ENCODE results near the gene SPINT2. TPM values are rescaled to one million over a fixed set of nuclear protein-coding genes. Genes with fewer than 3 reads are reported as not detected.

The SPINT2 gene
- polyA plus RNA-seq, 3 donors: 4.4 to 155 (median 22.1) TPM

DNA sequence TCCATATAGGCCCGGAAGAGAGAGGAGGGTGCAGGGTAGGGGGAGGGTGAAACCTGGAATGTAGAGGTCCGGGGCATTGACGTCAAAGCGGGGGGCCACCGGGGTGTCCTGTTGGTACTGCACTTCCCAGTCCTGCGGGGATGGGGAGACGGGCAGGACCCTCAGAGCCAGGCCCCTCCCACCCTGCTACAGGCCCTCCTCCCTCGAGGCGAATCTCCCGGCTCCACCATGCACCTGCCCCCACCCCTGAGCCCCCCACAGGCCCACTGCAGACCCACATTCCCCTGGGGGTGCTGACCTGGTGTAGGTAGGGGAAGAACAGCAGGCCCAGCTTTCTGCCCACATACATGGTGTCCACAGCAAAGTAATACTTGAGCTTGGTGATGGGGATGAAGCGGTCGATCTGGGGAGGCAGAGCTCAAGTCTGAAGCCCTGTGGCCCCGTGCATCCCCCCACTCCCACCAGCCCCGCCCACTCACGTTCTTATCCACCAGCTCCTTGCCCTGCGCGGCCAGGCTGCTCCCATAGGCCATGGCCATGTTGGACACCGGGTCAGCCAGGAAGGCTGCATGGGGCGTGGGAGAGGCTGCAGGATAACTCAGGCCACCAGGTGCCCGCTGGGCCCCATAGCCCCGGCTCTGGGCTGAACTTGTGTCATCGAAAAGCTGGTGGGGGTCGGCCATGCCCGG, 44.7 kb downstream of the SPINT2 start:
- no peak overlapping the region for H3K27ac ChIP-seq (ENCODE audit: low read depth, low read length)
- WGBS, 3 donors: 87 to 93% (median 92%) methylated on average over 24 of the region's 24 CpGs

DNA sequence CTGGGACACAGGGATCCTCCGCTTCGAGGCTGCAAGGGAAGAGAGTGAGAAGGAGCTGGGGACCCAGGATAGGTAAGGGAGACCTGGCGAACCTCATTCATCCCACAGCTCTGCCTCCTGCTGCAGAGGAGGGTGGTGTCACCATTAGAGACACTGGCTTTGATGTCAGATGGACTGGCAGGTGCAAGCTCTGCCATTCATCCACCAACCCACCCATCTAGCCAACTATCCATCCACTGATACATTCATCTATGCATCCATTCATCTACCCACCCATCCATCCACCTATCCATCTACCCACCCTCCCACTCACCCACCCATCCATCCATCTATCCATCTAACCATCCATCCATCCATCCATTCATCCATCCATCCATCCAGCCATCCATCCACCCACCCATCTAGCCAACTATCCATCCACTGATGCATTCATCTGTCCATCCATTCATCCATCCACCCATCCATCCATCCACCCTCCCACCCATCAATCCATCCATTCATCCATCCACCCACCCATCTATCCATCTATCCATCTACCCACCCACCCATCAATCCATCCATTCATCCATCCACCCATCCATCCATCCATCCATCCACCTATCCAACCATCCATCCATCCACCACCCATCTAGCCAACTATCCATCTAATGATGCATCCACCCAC, 45.4 kb downstream of the SPINT2 start:
- H3K27ac ChIP-seq (ENCODE audit: low read depth, low read length): no peak overlapping the region
- WGBS, 3 donors: 96 to 98% (median 97%) methylated on average over 3 of the region's 3 CpGs

GRCh38 chr19:38310279-38310670, 45.9 kb downstream of the SPINT2 start:
- WGBS, 3 donors: 93 to 94% (median 94%) methylated on average over 2 of the region's 2 CpGs
- H3K27ac ChIP-seq (ENCODE audit: low read depth, low read length): no peak overlapping the region

GRCh38 chr19:38310986-38311385, 46.6 kb downstream of the SPINT2 start:
- no peak overlapping the region for H3K27ac ChIP-seq (ENCODE audit: low read depth, low read length)
- 87 to 99% (median 97%) methylated on average over 6 of the region's 6 CpGs for WGBS, 3 donors

GRCh38 chr19:38315657-38316476, 51.5 kb downstream of the SPINT2 start, which contains the start of gene YIF1B:
YIF1B (minus strand) TSS chr19:38315947; CDS start chr19:38315917, 30 bp downstream.
- WGBS, 3 donors: 0 to 1% (median 1%) methylated on average over 64 of the region's 64 CpGs
- no peak within 1 kb of the TSS for H3K27ac ChIP-seq (ENCODE audit: low read depth, low read length)

DNA sequence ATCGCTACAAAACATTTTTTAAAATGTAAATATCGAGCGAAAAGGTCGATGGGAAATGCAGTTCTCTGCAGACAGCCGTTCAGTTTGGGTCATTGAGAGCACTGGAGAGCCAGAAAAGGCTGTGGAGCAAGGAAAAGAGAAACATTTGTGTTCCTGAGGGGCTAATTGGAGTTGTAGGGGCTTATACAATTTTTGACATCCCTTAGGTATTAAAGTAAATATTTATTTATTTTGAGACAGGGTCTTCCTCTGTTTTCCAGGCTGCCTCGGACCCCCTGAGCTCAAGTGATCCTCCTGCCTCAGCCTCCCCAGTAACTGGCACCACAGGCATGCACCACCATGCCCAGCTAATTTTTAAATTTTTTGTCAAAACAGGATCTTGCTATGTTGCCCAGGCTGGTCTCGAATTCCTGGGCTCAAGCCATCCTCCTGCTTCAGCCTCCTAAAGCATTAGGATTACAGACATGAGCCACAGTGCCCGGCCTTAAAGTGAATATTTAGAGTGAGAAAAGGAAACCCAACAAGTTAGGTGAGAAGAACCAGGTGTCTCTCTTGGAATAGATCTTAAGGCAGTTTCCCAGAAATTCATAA, 52.2 kb downstream of the SPINT2 start:
- H3K27ac ChIP-seq (ENCODE audit: low read depth, low read length): no peak overlapping the region
- WGBS, 3 donors: 30 to 32% (median 31%) methylated on average over 8 of the region's 8 CpGs

- WGBS, 3 donors: 37 to 69% (median 38%) methylated on average over 11 of the region's 11 CpGs
- H3K27ac ChIP-seq (ENCODE audit: low read depth, low read length): no peak overlapping the region
These were observed 52.8 kb downstream of the SPINT2 start for GRCh38 chr19:38317104-38317612.

GRCh38 chr19:38318660-38319059, 54.3 kb downstream of the SPINT2 start:
- 14 to 42% (median 34%) methylated on average over 6 of the region's 6 CpGs for WGBS, 3 donors
- no peak overlapping the region for H3K27ac ChIP-seq (ENCODE audit: low read depth, low read length)

DNA sequence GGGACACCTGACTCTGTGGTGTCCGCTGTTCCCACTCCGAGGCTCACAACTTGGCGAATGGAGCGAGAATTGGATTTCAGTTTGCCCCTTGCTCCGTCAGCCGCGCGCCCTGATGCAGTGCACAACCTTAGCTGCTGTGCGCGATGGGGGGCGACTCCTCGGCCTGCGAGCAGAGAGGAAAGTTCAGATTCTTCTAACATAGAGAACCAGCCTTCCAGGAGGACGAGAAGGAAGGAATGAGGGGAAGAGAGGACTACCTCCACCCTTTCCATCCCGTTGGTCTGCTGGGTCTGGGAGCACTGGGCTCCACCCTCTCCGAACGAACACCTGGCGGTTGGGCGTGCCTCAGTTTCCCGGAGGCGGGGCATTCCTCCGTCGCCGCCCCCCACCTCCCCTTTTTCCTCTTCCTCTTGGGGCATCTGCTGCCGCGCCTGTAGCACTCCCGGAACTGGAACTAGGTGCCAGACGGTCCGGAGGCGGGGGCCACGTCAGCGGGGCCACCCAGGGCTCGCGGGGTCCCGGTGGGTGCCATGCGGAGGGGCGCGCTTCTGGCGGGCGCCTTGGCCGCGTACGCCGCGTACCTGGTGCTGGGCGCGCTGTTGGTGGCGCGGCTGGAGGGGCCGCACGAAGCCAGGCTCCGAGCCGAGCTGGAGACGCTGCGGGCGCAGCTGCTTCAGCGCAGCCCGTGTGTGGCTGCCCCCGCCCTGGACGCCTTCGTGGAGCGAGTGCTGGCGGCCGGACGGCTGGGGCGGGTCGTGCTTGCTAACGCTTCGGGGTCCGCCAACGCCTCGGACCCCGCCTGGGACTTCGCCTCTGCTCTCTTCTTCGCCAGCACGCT, 55.3 kb downstream of the SPINT2 start, which contains the start of gene KCNK6:
Gene KCNK6, plus strand, starts transcription at position 425 of the 838 bp plus-strand sequence. Its CDS starts 106 bp downstream, at position 531.
- WGBS, 3 donors: 3 to 6% (median 5%) methylated on average over 70 to 76 of the region's 76 CpGs
- no peak within 1 kb of the TSS for H3K27ac ChIP-seq (ENCODE audit: low read depth, low read length)

DNA sequence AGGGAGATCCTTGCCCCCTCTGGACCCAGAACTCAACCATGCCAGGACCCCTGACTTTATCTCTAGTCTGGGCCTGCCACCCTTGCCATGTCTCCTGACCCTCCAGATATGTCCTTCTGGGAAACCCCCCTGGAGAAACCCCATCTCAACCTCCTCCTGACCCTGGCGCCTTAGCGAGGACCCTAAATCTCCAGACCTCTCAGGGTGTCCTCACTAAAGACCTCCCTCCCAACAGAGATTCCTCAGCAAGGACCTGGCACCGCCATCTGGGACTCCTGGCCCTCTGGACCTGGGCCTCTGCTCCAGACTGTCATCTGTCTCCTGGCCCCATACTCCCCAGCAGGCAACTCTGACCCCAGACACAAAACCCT, 56.6 kb downstream of the SPINT2 start:
- whole genome bisulfite sequencing, 3 donors: 89 to 95% (median 90%) methylated on average over 3 of the region's 3 CpGs
- no peak overlapping the region for H3K27ac ChIP-seq (ENCODE audit: low read depth, low read length)

DNA sequence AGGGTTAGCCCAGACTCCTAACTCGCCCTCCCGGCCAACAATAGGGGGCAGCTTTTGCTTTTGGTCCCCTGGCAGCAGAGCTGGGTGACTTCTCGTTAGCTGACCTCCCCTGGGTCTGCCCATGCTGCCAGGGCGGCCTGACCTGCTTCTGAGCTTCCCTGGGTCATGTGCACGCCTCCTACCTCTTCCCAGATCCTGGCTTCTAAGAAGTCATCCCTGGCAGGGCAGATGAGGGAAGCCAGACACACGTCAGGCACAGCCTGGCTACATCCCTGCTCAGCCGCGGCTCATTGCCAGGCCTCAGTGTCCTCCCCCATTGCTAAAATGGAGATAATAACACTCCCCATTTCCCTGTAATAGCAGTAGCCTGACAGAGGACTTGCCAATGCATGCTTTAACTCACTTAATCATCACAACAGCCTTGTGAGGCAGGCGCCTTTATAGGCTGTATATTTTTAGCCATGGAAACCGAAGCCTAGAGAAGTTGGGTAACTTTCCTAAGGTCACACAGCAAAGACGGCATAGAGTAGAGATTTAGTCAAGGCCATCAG, 57.3 kb downstream of the SPINT2 start:
- no peak overlapping the region for H3K27ac ChIP-seq (ENCODE audit: low read depth, low read length)
- WGBS, 3 donors: 46 to 55% (median 49%) methylated on average over 11 of the region's 11 CpGs

DNA sequence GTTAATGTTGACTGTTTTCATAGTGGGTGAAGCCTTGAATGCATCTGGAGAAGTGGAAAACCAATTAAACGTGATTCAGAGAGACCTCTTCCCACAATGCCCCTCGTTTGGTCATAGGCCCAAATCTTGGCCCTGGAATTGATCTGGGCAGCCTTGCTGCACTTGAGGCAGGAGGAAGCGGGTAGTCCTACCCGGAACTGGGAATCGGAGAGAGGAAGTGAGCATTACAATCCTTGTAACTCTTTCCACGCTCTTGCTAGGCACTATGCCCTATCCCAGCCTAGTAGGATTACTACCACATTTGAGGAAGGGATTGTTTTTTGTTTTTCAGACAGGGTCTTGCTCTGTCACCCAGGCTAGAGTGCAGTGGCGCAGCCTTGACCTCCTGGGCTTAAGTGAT, 58.9 kb downstream of the SPINT2 start:
- WGBS, 3 donors: 50 to 64% (median 63%) methylated on average over 7 of the region's 7 CpGs
- H3K27ac ChIP-seq (ENCODE audit: low read depth, low read length): no peak overlapping the region

- WGBS, 3 donors: 91 to 94% (median 93%) methylated on average over 4 of the region's 4 CpGs
- H3K27ac ChIP-seq (ENCODE audit: low read depth, low read length): no peak overlapping the region
These were observed 60.1 kb downstream of the SPINT2 start for GRCh38 chr19:38324431-38324830.

DNA sequence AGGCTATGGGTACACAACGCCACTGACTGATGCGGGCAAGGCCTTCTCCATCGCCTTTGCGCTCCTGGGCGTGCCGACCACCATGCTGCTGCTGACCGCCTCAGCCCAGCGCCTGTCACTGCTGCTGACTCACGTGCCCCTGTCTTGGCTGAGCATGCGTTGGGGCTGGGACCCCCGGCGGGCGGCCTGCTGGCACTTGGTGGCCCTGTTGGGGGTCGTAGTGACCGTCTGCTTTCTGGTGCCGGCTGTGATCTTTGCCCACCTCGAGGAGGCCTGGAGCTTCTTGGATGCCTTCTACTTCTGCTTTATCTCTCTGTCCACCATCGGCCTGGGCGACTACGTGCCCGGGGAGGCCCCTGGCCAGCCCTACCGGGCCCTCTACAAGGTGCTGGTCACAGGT, 62.2 kb downstream of the SPINT2 start:
- 94 to 97% (median 95%) methylated on average over 22 of the region's 22 CpGs for WGBS, 3 donors
- no peak overlapping the region for H3K27ac ChIP-seq (ENCODE audit: low read depth, low read length)

GRCh38 chr19:38329651-38330050, 65.3 kb downstream of the SPINT2 start:
- H3K27ac ChIP-seq (ENCODE audit: low read depth, low read length): no peak overlapping the region
- WGBS, 3 donors: 94 to 96% (median 94%) methylated on average over 7 of the region's 7 CpGs

- WGBS, 3 donors: 77 to 90% (median 83%) methylated on average over 1 of the region's 1 CpG
- H3K27ac ChIP-seq (ENCODE audit: low read depth, low read length): no peak overlapping the region
These were observed 67.4 kb downstream of the SPINT2 start for GRCh38 chr19:38331728-38332127.

DNA sequence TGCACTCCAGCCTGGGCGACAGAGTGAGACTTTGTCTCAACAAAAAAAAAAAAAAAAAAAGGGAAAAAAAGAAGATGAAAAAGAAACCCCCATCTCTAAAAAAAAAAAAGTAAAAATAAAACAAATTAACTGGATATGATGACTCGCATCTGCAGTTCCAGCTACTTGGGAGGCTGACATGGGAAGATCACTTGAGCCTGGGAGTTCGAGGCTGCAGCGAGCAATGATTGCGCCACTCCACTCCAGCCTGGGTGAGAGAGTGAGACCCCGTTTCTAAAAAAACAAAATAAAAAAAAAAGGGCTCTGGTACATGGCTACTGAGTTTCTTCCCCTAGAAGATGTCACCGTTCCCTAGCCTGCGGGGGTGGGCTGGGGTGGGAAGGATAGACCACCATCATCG, 68.9 kb downstream of the SPINT2 start:
- WGBS, 3 donors: 87 to 90% (median 87%) methylated on average over 9 of the region's 9 CpGs
- no peak overlapping the region for H3K27ac ChIP-seq (ENCODE audit: low read depth, low read length)
